Measurements from ENCODE around the gene FGF14. TPM values are rescaled to one million over a fixed set of nuclear protein-coding genes. Genes with fewer than 3 reads are reported as not detected.
"Not testable (repeated sequence)": the region's sequence is repeated elsewhere in the genome, so short reads cannot be mapped to it uniquely, and the experiment has no call there.

FGF14 gene
- total RNA-seq, 2 donors from 2014 or later = 0.14 TPM

DNA sequence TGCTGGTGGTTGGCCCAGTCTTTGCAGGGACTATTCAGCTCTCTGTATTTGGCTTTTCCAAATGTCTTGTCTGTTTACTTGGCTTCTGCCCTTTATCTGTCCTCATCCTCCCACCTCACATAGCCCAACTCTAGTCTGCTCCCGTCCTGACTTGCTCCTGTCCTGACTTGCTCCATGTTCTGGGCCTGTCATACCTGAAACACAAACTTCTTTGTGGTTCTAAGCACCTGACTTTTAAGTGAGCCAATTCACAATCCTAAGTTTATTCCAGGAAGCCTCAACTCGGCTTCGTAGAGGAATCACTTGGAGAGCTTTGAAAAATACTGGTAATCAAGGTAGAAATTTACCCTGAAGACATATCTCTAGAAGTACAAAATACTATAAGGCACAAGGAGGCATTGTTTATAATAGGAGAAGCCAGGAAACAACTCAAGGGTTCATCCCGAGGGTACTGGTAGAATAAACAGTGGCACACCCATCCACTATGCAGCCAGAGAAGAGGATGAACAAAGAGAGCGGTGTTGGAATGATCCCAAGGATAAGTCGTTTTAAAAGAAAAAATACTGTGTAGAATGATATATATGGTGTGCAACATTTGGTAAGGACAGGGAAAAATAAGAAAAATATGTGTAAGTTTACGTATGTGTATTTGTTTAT lies 284.5 kb downstream of the FGF14 start:
- DNase-seq (ENCODE audit: low spot score) (no peak), ATAC-seq (ENCODE audit: insufficient number of reproducible peaks, low FRiP score, low read depth) (no peak)
- Histone ChIP-seq H3K27me3 (replicated peaks; ENCODE audit: insufficient read depth) (no peaks in the 10 kb centered on the region), H3K27ac (no peak overlapping the region), H3K9me3 (no peaks in the 10 kb centered on the region), H3K4me1 (ENCODE audit: control insufficient read depth in 1 of 2, low read depth in 2 of 2) (no peaks in the 10 kb centered on the region), H3K36me3 (no peaks in the 10 kb centered on the region), H3K4me3 (no peak overlapping the region)
- TF ChIP-seq, protein P1, sequence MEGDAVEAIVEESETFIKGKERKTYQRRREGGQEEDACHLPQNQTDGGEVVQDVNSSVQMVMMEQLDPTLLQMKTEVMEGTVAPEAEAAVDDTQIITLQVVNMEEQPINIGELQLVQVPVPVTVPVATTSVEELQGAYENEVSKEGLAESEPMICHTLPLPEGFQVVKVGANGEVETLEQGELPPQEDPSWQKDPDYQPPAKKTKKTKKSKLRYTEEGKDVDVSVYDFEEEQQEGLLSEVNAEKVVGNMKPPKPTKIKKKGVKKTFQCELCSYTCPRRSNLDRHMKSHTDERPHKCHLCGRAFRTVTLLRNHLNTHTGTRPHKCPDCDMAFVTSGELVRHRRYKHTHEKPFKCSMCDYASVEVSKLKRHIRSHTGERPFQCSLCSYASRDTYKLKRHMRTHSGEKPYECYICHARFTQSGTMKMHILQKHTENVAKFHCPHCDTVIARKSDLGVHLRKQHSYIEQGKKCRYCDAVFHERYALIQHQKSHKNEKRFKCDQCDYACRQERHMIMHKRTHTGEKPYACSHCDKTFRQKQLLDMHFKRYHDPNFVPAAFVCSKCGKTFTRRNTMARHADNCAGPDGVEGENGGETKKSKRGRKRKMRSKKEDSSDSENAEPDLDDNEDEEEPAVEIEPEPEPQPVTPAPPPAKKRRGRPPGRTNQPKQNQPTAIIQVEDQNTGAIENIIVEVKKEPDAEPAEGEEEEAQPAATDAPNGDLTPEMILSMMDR (IDR thresholded peaks at IDR 0.05) = no peak

DNA sequence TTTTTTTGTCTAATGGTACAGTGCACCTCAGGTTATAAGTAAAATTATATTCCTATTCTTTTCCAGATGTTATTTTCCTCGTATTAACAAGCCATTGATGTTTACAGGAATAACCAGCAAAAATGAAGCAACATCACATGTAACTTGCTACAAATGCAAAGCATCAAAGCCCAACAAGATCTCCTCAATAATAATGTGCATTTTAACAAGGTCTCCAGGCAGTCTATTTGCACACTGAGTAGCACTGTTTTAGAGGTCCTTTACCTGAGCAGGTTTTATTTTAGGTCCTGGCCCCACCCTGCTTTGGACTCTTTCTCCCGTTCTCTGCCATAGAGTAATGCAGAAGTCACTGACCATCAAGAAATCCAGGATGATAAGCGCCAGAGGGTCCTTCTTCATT lies 298.4 kb downstream of the FGF14 start:
- H3K36me3 ChIP-seq = no peaks in the 10 kb centered on the region
- H3K4me1 ChIP-seq (ENCODE audit: control insufficient read depth in 1 of 2, low read depth in 2 of 2) = no peaks in the 10 kb centered on the region
- TF ChIP-seq, protein P1 (IDR thresholded peaks at IDR 0.05) = no peak
- DNase-seq (ENCODE audit: low spot score) (no peak), ATAC-seq (ENCODE audit: insufficient number of reproducible peaks, low FRiP score, low read depth) (no peak)
- H3K4me3 ChIP-seq = no peak overlapping the region
- no peaks in the 10 kb centered on the region for H3K9me3 ChIP-seq
- no peaks in the 10 kb centered on the region for H3K27me3 ChIP-seq (replicated peaks; ENCODE audit: insufficient read depth)
- H3K27ac ChIP-seq = no peak overlapping the region

DNA sequence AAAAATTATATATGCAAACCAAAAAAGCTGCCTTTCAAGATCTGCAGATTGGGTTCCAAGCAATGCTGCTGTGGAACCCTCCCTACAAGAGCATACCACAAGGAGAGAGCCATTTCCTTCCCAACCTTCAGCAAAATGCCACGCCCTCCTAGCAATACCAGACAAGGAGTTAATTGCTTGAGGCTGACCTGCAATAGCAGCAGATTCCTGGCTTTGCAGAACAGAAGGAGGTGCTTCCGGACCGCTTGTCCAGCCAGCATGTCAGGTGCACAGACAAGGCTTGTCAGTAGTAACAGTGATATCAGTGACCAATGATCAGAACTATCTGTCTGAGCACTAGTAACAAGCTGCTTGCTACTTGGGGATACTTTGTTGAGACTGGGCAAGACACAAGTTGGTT lies 301.6 kb downstream of the FGF14 start:
- TF ChIP-seq, protein P1 (IDR thresholded peaks at IDR 0.05) = no peak
- DNase-seq (ENCODE audit: low spot score) (no peak), ATAC-seq (ENCODE audit: insufficient number of reproducible peaks, low FRiP score, low read depth) (no peak)
- Histone ChIP-seq H3K4me1 (ENCODE audit: control insufficient read depth in 1 of 2, low read depth in 2 of 2) (no peaks in the 10 kb centered on the region), H3K27ac (no peak overlapping the region), H3K36me3 (no peaks in the 10 kb centered on the region), H3K27me3 (replicated peaks; ENCODE audit: insufficient read depth) (no peaks in the 10 kb centered on the region), H3K9me3 (no peaks in the 10 kb centered on the region), H3K4me3 (no peak overlapping the region)

DNA sequence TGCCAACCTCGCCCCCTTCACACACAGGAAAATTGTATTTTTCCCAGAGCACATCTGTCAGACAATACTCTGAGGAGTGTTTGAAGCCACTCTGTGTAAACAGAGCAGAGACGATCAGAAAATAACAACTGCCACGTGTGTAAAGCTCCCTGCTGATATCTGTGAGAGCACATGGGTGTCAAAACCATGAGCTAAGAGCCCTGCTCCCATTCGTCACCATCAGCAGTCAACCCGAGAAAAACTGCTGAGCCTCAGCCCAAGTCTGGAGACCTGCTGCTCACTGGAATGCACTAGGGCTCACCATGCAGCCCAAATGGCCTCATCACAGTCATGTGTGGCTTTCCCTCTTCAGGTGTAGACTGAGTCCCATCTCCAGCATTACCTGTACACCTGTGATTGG lies 304.1 kb downstream of the FGF14 start:
- Histone ChIP-seq H3K27me3 (replicated peaks; ENCODE audit: insufficient read depth) (no peaks in the 10 kb centered on the region), H3K27ac (no peak overlapping the region), H3K4me3 (no peak overlapping the region), H3K36me3 (no peaks in the 10 kb centered on the region), H3K9me3 (no peaks in the 10 kb centered on the region), H3K4me1 (ENCODE audit: control insufficient read depth in 1 of 2, low read depth in 2 of 2) (no peaks in the 10 kb centered on the region)
- TF ChIP-seq, protein P1 (IDR thresholded peaks at IDR 0.05) = no peak
- DNase-seq (ENCODE audit: low spot score) (no peak), ATAC-seq (ENCODE audit: insufficient number of reproducible peaks, low FRiP score, low read depth) (no peak)

DNA sequence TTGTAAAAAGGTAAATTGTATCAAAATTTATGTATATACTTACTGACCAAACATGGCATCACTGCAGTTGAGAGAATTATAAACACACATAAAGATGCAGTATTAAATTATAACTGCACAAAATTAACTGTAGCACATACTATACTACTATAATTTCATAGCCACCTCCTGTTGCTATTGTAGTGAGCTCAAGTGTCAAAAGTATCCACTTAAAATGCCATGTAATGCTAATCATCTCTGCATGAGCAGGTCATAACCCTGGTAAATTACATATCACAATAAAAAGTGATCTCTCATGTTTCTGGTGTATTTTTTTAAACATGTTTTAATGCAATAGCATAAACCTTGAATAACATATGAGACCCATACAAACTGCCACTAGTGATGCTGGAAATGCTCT lies 308.6 kb downstream of the FGF14 start:
- not testable (repeated sequence) for H3K9me3 ChIP-seq; DNase-seq (ENCODE audit: low spot score); ATAC-seq (ENCODE audit: insufficient number of reproducible peaks, low FRiP score, low read depth); H3K36me3 ChIP-seq; H3K4me3 ChIP-seq; H3K27me3 ChIP-seq (replicated peaks; ENCODE audit: insufficient read depth); H3K27ac ChIP-seq
- peaks cover 0 to 11% of the 10 kb centered on the region in 2 donors for H3K4me1 ChIP-seq (ENCODE audit: control insufficient read depth in 1 of 2, low read depth in 2 of 2)

DNA sequence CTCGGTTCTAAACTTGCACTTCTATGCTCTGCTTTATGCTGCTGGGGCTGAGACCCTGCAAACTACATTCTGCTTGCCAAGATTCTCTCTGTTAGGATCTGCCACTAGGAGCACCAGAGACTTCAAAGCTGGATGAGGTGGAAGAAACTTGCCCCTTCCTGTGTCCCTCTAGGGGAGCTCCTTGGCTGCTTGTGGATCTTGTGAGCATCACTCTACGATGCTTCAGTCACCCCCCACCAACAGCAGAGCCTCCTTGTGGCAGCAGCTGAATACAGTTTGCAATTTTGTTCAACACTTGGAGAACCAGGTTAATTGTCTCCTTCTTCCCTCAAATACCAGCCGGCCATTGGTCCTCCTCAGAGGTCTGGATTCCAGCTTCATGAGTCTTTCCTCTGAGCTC lies 310.6 kb downstream of the FGF14 start:
- ATAC-seq (ENCODE audit: insufficient number of reproducible peaks, low FRiP score, low read depth) (no peak), DNase-seq (ENCODE audit: low spot score) (no peak)
- Histone ChIP-seq H3K9me3 (no peaks in the 10 kb centered on the region), H3K4me3 (no peak overlapping the region), H3K4me1 (ENCODE audit: control insufficient read depth in 1 of 2, low read depth in 2 of 2) (peaks cover 0 to 11% of the 10 kb centered on the region in 2 donors), H3K27me3 (replicated peaks; ENCODE audit: insufficient read depth) (no peaks in the 10 kb centered on the region), H3K27ac (no peak overlapping the region), H3K36me3 (no peaks in the 10 kb centered on the region)
- TF ChIP-seq, protein P1 (IDR thresholded peaks at IDR 0.05) = no peak
